Measurements from ENCODE around the gene PADI2.

PADI2 gene

DNA sequence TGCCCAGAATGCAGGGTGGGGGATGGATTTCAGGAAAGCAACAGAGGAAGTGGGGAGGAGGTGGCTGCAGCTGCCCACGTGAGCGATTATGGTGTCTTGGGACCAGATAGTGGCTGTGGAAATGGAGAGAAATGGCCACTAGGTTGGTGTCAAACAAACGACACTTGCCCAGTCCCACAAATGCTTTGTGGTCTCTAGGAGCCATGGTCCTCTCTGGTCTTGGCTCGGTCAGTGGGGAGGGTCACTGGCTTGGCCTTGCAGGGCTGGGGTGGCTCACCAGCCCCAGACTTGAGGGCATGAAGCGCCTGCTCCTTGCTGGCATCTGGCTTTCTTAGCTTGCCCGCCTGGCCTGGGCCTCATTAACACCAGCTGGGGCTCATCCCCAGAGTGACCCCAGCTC lies 7.2 kb downstream of the PADI2 start:
- DNase-seq: no peak

DNA sequence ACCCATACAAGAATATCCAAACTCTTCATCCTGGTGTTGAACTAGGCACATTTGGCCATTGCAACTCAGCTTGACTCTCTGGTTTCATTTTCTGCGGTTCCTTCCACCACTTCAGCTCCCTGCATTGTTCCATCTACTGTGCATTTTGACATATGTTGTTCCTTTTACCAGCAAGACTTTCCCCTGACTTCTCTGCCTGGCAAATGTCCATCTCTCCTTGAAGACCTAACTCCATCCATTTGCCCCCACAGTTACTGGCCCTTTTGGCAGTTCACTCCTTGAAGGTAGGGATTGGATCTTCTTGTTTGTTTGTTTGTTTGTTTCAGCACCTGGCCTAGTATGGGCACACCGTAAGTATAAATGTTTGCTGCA lies 8.7 kb downstream of the PADI2 start:
- DNase-seq: no peak

DNA sequence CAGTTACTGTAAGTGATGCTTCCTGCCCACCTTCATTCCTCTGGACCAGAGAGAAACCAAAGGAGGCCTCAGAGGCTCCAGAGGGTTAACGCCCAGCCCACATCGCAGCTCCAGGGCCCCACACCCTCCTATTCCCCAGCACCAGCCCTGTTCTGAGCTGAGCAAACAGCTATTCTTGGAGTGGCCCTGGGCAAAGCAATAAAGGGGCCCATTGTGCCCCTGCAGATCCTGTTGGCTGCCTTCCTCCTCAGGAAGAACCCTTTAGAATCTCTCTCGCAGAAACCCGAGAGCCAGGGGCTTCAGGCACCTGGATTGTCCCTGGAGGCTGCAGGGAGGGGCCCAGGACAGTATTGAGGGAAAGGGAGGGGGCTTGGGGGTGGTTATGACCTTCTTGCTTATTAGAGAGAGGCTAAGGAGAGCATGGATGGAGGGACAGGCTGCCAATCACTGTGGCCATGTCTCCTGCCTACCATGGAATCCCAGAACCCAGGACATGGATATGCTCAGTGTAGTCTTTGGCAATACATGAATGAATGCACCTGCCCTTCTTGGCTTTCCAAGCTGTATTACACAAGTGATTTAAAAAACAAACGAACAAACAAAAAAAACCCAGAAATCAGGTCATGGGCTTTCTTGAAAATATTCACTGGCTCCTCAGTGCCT lies 9.2 kb downstream of the PADI2 start:
- DNase-seq: no peak

DNA sequence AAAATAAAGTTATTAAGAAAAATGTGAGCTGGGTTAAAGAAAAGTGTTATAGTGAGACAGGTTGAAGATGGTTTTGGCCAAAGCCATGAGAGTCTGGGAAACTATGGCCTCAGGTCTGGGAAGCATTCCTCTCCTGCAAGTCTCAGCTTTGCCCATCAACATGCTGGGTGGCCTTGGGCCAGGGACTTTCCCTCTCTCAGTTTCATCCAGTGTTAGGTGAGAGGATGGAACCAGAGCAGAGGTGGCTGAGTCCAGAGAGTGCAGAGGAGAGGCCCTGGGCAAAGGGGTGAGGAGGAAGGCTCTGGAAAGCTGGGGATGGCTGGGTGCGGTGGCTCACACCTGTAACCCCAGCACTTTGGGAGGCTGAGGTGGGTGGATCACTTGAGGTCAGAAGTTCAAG lies 10.5 kb downstream of the PADI2 start:
- no peak for DNase-seq

DNA sequence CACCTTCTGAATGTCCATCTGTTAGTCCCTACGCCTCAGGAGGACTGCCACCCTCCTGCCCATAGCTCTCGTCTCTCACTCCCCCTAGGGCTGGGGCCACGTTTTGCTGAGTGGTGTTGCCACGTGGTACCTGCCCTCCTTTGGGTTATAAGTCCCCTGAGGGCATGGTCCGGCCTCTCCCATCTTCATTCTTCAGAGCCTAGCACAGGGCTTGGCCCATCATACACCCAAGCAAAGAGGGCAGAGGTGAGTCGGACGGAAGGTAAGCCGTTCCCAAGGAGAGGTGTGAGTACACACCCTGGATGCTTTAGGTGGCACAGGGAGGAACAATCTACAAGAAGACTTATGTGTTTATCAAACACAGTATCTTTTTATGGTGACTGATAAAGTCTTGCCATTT lies 10.9 kb downstream of the PADI2 start:
- DNase-seq: no peak

DNA sequence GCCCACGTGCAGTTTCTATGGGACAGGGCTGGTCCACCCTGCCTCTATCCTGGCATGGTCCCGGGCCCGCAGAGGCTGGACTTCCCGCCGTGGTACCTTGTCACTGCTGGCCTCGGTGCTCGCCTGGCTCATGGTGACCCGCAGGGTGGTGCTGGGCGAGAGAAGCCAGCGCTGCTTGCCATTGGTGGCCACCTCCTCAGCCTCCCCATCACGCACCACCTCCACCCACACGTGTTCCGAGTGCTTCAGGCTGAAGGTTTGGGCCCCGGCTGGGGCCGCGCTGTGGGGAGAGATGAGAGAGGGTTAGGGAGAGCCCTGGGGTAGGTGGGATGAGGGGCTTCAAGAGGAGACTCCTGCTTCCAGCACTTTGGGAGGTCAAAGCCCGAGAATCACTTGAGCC lies 14.5 kb downstream of the PADI2 start:
- DNase-seq: no peak

DNA sequence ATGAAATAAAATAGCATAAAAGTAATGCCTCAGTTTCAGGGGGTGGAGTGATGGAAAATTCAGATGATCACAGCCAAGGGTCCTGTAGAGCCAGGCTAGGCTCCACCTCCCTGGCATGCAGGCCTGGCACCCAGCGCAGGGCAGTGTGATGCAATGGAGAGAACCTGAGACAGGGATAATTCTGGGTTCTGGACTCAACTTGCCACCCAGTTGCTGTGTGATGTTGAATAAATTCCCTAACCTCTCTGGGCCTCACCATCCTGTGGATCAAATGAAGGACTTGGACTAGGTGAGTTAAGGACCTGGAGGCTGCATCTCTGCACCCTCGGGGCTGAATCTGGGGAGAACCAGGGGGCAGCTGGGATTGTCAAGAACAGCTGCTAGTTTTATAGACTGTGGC lies 17.0 kb downstream of the PADI2 start:
- no peak for DNase-seq

DNA sequence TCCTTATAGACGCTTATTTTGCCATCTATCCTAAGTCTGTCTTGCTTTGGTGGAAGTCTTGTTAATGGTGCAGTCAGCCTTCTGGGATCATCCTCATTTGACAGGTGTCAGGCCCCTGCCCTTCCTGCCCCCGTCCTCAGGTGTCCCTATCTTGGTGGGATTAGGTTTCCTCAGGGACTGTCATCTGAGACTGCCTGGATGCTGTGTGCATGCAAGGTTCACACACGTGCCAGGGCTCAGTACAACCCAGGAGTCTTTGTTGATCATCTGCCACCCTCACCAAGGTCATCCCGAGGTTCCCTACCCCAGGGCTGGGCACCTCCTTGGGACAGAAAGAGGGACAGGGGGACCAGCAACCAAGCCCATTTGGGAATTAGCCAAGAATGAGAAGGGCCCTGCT lies 18.0 kb downstream of the PADI2 start:
- no peak for DNase-seq

DNA sequence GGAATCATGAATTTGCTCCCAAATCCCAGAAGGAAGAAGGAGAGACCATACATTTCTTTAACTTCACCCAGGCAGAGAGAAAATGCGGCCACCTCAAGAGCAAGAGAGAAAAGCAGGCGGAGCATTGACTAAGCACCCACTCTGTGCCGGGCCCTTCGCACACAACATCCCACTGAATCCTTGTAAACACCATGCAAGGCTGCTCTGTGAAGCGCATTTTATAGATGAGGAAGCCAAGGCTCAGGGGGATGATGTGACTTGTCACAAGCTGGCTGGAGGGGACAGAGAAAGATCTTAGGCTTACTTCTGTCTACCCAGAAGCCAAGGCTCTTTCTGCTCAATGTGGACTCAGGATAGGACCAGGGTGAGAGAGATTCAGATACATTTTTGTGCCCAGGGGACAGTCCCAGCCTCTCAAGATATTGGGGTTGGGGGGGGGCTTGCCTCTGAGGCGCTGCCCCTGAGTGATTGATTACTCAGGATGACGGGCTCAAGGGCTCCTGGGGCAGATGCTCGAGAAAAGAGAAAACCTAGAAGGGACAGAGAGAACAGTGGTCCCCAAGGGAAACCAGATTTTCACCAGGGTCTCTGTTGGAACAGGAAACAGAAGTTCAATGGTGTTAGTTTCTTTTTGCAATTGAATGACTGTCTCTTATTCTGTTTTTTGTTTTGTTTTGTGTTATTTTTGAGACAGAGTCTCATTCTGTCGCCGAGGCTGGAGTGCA lies 19.5 kb downstream of the PADI2 start:
- no peak for DNase-seq

DNA sequence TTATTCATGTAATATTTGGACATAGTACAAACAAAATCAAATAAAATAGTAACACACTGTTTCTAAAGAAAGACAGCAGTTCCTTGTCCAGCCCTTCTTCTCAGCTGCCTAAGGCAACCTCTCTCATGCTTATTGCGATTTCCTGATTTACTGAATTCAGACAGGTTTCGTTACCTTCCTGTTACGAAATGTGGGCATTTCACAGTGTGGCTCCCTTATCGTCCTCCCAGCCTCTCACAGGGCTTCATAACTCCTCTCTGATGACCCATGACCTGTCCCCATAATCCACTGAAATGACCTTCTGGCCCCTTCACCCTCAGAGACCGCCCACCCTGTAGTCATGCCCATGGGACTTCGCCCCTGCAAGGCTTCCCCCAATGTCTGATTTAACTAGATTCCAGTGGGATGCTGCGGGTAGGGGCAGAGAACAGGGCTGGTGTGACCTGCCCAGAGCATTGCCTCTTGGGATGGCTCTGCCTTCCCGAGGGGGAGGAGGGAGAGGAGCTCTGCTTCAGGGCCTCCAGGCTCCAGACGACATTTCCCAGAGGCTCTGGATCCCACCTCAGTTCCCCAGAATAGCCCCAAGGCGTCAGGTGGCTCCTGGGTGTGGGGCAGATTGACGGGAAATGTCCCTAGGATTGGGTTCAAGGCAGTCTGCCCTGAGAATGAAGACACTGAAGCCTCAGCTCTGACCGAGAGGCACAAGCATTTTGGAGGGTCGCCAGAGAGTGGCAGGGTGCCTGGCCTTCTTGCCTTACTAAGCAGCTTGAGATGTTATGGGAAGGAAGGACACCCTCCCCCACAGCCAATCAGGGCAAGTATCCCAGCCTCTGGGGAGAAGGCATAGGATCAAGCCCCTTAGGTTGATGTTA lies 20.6 kb downstream of the PADI2 start:
- no peak for DNase-seq

DNA sequence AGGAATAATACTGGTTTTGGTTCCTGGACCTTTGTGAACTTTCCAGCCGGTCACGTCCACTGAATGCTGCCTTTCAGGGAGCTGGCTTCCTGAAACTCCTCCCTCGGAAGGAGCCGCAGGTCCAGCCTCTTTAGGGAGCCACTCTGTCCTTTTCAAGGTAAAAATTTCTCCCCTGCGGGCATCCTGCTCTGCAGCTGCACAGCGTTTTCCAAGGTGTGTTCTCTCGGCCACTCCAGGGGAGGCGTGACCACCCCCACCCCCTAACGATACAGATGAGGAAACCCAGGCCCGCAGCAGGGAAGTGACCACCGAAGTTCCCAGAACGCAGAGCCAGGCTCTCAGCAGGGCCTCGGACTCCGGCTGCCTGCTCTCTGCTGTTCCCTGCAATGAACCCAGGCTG lies 21.5 kb downstream of the PADI2 start:
- DNase-seq: no peak

DNA sequence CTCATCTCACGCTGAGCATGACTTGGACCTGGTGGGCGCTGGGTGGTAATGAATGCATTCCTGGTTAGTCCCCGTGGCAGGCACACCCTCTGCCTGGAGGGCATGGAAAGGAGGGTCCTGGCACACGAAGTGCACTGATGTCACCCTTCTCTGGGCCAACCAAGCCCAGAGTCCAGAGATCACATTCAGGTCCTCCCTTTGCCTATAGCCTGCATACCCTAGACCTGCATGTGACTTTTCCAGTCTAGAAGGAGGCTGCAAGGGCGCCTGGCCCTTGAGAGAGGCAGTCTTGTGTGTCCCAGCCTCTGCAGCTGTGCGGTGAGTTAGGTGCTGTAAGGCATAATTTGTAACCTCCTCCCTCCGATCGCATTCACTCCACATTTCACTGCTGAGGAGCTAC lies 22.1 kb downstream of the PADI2 start:
- no peak for DNase-seq

DNA sequence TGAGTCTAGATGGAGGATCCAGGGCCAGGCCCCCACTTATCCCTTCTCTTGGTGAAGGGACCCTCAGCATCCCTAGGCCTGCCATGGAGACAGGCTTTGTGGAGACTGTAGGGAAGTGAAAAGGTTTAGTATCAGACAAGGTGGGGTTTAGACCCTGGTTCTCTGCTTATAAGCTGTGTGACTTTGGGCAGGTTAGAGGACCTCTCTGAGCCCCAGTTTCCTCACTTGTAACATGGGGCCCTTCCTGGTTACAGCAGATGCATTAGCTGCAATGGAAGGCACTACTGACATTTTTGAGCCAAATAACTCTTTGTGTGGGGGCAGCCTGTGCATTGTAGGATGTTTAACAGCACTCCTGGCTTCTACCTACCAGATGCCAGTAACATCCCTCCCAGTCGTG lies 22.7 kb downstream of the PADI2 start:
- no peak for DNase-seq

DNA sequence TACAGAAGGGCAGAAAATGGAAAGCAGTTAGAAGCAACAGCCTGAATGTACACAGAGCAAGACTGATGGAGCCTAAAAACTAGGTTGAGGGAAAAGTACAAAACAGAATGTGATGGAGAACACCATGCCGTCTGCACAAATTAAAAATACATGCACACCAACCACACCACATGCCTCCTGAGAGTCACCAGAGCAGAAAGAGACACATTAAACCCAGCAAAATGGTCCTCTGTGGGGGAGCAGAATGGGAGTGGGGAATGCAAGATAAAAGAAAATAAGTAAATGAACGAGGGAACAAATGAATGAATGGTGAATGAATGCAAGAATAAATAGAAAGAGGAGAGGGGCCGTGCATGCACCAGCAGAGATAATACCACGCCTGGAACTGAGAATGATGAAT lies 24.1 kb downstream of the PADI2 start:
- no peak for DNase-seq

DNA sequence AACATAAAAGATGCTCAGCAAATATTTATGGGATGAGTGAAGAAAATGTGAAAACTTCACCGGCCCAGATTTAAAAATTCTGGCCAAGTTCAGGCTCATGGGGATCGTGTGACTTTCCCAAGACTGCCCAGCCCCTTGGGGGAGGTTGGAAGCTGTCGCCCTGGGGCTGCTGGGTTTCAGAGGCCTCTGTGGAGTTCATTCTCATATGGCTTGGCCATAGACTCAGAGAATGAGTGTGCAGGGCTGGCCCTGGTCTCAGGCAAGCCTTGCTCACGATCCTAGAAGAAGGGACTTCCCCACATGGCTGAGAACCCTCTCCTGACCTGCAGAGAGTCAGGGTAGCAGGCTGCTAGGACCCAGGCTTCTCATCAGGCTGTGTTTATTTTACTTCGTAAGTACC lies 24.6 kb downstream of the PADI2 start:
- no peak for DNase-seq

DNA sequence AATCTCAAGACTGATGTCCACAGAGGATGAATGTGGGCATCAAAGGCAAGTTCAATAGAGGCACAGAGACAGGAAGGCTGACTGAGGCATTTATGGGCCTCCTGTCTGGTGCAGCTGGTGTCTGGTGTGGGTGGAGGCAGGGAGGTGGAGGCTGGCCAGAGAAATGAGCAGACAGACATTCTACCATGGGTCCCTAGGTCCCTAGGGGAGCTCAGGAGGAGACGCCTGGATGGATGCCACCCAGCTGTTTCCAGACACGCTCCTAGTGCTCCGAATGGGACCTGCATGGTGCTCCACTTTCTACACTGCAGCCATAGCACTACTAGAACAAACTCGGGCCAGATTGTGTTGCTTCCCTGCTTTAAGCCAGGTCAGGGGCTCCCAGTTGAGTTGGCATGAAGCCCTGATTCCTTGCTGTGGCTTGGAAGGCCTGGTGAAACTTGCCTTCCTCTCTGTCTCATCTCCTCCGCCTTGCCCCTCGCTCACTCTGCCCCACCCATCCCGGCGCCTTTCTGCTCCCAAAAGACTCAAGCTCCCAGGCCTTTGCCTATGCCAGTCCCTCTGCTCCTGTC lies 25.3 kb downstream of the PADI2 start:
- DNase-seq: no peak

DNA sequence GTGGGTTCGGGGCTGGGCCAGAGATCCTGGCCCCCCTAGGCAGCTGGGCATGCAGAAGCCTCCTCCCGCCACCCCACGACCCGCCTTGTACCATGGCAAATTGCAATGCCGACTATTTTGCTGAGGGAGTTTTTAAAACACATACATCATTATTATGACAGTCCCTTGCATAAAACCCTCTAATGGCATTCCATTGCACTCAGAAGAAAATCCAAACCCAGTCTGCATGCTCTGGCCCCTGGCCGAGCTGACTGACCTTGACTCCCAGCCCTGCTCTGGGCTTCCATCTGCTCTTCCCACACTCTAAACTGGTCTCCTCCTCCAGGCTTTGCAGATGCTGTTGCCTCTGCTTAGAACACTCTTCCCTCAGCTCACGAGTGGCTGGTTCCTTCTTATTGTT lies 28.0 kb downstream of the PADI2 start:
- no peak for DNase-seq

DNA sequence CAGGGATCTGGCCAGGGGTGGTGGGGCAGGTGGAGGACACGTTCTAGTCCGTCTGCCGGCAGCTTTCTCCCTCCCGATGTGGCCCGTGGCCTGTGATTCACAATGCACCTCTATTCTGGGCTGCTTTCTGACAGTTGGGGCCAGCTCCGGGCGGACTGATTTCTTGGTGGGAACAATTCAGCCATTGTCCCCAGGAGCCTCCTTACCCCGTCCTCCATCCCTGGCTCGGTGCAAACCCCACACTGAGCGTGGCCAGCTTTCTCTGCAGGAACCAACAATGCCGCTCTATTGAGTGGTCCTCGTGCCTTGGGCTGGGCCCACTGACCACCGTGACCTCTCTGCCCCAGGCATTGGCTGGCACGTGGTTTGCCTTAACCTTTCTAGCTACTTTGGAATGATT lies 29.7 kb downstream of the PADI2 start:
- DNase-seq: no peak

DNA sequence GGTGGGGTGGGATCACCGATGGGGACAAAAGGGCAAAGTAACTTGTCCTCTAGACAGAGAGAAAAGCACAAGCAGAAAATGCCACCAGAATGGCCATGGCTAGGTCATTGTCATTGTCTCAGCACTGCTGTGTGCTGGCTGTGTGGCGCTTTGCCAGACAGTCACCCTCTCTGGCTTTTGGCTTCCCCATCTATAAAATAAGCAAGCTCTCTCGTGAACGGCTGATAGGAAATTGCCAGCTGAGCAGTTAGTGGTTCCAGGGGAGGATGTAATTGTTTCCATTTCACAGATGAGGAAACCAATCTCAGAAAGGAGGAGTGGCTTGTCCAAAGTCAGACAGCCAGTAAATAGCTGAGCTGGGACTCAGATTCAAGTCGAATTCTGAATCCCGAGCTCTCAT lies 32.5 kb downstream of the PADI2 start:
- no peak for DNase-seq

DNA sequence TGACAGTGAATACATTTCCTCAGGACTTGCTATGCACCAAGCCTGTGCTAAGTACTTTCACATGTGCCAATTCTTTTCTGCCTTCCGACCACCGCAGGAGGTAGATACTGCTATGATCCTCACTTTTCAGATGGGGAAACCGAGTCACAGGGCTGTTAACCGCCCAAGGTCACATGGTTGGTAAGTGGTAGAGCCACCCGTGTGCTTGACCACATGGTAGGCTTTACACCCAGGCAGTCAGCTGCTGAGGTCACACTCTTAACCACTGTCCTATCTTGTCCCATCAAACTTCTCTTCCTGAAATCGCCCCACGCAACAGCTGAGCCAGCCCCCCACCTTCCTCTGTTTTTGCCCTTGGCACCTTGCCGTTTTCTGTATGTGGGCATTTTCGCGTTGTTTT lies 34.5 kb downstream of the PADI2 start:
- DNase-seq: no peak

DNA sequence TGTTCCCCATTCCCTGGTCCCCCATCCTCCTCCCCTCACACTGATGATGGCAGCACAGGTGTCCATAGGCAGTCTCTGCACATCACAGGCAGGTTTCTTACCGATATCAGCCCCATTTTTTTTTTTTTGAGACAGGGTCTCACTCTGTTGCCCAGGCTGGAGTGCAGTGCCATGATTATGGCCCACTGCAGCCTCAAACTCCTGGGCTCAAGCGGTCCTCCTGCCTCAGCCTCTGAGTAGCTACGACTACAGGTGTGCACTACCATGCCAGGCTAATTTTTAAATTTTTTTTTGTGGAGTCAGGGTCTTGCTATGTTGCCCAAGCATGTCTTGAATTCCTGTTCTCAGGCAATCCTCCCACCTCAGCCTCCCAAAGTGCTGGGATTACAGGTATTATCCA lies 36.5 kb downstream of the PADI2 start:
- no peak for DNase-seq

DNA sequence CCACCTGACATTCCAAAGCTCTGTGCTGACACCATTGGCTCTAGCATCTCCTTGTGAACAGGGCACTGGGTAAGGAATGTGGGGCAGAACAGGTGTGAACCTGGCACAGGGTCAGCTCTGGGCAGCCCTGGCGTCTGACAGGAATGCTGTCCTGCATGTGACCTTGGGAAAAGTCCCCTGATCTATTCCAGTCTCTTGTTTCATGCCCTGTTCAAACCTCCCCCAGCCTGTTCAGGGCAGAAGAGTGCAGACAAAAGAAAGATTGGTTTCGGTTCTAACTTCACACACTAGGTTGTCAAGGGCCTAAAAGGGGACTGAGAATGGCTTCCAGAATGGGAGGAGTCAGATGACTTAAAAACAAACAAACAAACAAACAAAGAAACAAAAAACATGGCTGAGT lies 37.8 kb downstream of the PADI2 start:
- DNase-seq: no peak

DNA sequence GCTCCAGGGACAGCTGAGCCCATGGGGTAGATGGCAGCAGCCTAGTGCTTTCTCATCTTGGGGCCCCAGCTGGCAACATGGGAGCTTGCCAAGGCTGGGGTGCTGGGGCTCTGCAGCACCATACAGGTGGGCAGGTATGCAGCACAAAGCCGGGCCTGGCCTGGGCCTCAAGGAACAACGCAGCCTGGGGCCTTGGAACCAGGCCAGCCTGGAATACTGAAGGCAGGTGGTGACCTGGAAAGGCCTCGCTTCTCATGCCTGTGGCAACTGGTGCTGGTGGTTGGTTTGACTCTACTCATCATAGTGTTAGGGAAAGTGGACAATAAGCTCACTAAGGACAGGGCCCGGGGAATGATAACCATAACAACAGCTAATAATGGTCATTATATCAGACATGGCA lies 38.4 kb downstream of the PADI2 start:
- DNase-seq: no peak

Measured in NCI-H1048 (cell line).